ENCODE results near the gene SAP30BP.

Gene SAP30BP

DNA sequence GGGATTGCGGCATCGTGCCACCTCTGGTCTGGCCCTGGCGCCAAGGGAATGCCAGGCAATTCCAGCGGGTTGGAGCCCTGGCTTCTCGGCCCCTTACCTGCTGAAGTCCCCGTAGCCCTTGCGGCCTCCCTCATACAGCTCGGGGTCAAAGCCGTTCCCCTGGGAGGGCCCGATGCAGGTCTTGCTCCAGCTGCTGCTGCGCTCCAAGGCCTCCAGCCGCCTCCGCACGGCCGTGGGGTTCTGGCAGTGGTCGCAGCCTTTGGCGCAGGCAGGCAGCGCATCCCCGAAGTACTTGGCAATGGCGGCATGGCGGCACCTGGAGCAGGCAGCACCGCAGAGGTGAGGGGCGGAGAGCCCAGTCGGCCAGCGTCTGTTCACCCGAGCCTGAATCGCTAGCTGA, 35.8 kb upstream of the SAP30BP start:
- H3K27me3 ChIP-seq (ENCODE audit: control insufficient read depth, low read length) = no peaks in the 10 kb centered on the region
- peaks cover 57% of the 10 kb centered on the region for H3K36me3 ChIP-seq (ENCODE audit: control insufficient read depth, low read length)
- H3K4me1 ChIP-seq (ENCODE audit: control insufficient read depth, low read length) = peaks cover 32% of the 10 kb centered on the region

DNA sequence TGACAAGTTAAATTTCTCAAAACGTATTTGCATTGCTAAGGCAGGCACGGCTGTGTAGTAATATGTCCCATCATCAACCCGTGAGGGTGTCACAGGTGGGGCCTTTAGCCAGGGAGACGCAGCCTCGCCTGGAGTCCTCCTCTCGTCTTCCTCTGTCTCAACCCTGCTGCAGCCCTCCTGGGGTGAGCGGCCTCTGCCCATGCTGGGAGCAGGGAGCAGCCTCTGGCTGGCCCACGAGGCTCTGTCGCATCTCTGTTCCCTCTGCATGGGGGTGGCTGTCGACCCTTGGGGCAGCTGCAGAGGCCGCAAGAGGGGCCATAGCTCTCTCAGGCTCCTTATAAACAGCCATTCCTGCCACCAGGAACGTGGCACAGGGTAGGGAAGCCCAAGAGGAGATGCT, 34.7 kb upstream of the SAP30BP start:
- no peak overlapping the region for H3K4me2 ChIP-seq (ENCODE audit: low read length)

More for the DNA sequence above, 35.8 kb upstream of the SAP30BP start:
- H4K20me1 ChIP-seq (ENCODE audit: control insufficient read depth, insufficient read depth, low read depth, low read length) = no peaks in the 10 kb centered on the region
- H3K9me2 ChIP-seq (replicated peaks; ENCODE audit: control insufficient read depth, low read length) = no peaks in the 10 kb centered on the region
- H3K9me3 ChIP-seq (ENCODE audit: control insufficient read depth, insufficient read depth, low read length) = no peaks in the 10 kb centered on the region
- no peak overlapping the region for H3K4me3 ChIP-seq (ENCODE audit: low read length)
- H3F3A ChIP-seq (ENCODE audit: control insufficient read depth, insufficient read depth) = no peaks in the 10 kb centered on the region
- H3K79me2 ChIP-seq (ENCODE audit: control insufficient read depth, low read length) = no peaks in the 10 kb centered on the region; the same call in 1 of the 2 replicates
- no peak overlapping the region for H3K27ac ChIP-seq (ENCODE audit: low read depth, low read length)
- H3K4me2 ChIP-seq (ENCODE audit: low read length) = no peak overlapping the region
- TF ChIP-seq EZH2phosphoT487 (IDR thresholded peaks at IDR 0.05; ENCODE audit: borderline replicate concordance, low read length) = no peak
- TF ChIP-seq, protein P1, sequence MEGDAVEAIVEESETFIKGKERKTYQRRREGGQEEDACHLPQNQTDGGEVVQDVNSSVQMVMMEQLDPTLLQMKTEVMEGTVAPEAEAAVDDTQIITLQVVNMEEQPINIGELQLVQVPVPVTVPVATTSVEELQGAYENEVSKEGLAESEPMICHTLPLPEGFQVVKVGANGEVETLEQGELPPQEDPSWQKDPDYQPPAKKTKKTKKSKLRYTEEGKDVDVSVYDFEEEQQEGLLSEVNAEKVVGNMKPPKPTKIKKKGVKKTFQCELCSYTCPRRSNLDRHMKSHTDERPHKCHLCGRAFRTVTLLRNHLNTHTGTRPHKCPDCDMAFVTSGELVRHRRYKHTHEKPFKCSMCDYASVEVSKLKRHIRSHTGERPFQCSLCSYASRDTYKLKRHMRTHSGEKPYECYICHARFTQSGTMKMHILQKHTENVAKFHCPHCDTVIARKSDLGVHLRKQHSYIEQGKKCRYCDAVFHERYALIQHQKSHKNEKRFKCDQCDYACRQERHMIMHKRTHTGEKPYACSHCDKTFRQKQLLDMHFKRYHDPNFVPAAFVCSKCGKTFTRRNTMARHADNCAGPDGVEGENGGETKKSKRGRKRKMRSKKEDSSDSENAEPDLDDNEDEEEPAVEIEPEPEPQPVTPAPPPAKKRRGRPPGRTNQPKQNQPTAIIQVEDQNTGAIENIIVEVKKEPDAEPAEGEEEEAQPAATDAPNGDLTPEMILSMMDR (IDR thresholded peaks at IDR 0.05; ENCODE audit: low read depth, low read length, poor library complexity, severe bottlenecking) = no peak

DNA sequence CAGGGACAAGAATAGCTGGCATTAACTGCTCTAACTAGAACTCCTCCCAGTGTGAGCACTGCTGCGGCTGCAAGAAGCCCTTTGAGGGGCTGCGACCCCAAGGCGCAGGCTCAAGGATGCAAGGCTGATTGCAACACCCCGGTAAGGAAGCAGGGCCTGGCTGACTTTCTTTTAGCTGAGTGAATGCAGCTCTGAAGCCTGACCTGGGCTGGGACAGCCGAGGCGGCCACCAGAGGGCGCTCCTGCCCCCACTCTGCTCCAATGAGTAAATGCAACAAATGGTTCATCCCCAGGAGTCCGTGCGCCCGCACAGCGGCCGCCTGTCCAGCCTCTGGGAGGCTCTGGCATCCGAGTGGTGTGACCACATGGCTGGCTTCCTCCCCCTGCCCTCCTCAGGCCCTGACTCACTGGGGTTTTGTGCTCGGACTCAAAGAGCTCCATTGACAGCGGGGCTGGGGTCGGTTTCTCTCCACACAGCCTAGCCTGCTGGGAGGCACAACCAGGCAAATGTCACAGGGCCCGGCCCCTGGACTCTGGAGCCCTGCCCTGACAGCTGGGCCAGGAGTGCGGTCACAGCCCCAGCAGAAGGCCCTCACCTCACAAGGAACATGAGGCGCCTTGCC, 34.2 kb upstream of the SAP30BP start, which contains the start of gene SMIM5:
SMIM5 (plus strand) TSS at position 572 of the 623 bp plus-strand sequence. CDS start 6,768 bp downstream, outside the sequence.
- Histone ChIP-seq H3K79me2 (ENCODE audit: control insufficient read depth, low read length) (no peaks in the 10 kb centered on the region; the same call in 1 of the 2 replicates), H3K4me1 (ENCODE audit: control insufficient read depth, low read length) (peaks cover 21% of the 10 kb centered on the region), H3K27me3 (ENCODE audit: control insufficient read depth, low read length) (no peaks in the 10 kb centered on the region), H3K9me2 (replicated peaks; ENCODE audit: control insufficient read depth, low read length) (no peaks in the 10 kb centered on the region), H3K4me3 (ENCODE audit: low read length) (no peak within 1 kb of the TSS), H3K36me3 (ENCODE audit: control insufficient read depth, low read length) (peaks cover 54% of the 10 kb centered on the region), H3K4me2 (ENCODE audit: low read length) (peak within 1 kb of the TSS; percentile 37), H3K9me3 (ENCODE audit: control insufficient read depth, insufficient read depth, low read length) (no peaks in the 10 kb centered on the region), H4K20me1 (ENCODE audit: control insufficient read depth, insufficient read depth, low read depth, low read length) (no peaks in the 10 kb centered on the region), H3K27ac (ENCODE audit: low read depth, low read length) (no peak within 1 kb of the TSS), H3F3A (ENCODE audit: control insufficient read depth, insufficient read depth) (no peaks in the 10 kb centered on the region)
- TF ChIP-seq, protein P1 (IDR thresholded peaks at IDR 0.05; ENCODE audit: low read depth, low read length, poor library complexity, severe bottlenecking) = peak; percentile 91
- no peak for TF ChIP-seq EZH2phosphoT487 (IDR thresholded peaks at IDR 0.05; ENCODE audit: borderline replicate concordance, low read length)

More for the DNA sequence above, 34.7 kb upstream of the SAP30BP start:
- H4K20me1 ChIP-seq (ENCODE audit: control insufficient read depth, insufficient read depth, low read depth, low read length) = no peaks in the 10 kb centered on the region
- no peak overlapping the region for H3K27ac ChIP-seq (ENCODE audit: low read depth, low read length)
- H3K79me2 ChIP-seq (ENCODE audit: control insufficient read depth, low read length) = no peaks in the 10 kb centered on the region; the same call in 1 of the 2 replicates
- H3K27me3 ChIP-seq (ENCODE audit: control insufficient read depth, low read length) = no peaks in the 10 kb centered on the region
- H3K4me3 ChIP-seq (ENCODE audit: low read length) = no peak overlapping the region
- H3K4me1 ChIP-seq (ENCODE audit: control insufficient read depth, low read length) = peaks cover 22% of the 10 kb centered on the region
- no peak for TF ChIP-seq EZH2phosphoT487 (IDR thresholded peaks at IDR 0.05; ENCODE audit: borderline replicate concordance, low read length)
- TF ChIP-seq, protein P1 (IDR thresholded peaks at IDR 0.05; ENCODE audit: low read depth, low read length, poor library complexity, severe bottlenecking) = no peak
- H3K9me2 ChIP-seq (replicated peaks; ENCODE audit: control insufficient read depth, low read length) = no peaks in the 10 kb centered on the region
- H3K9me3 ChIP-seq (ENCODE audit: control insufficient read depth, insufficient read depth, low read length) = no peaks in the 10 kb centered on the region
- H3K36me3 ChIP-seq (ENCODE audit: control insufficient read depth, low read length) = peaks cover 50% of the 10 kb centered on the region
- H3F3A ChIP-seq (ENCODE audit: control insufficient read depth, insufficient read depth) = no peaks in the 10 kb centered on the region
